GM12878 (cell line): ENCODE data around the gene GIMAP7. TPM values are rescaled to one million over a fixed set of nuclear protein-coding genes. Genes with fewer than 3 reads are reported as not detected.

ENCODE experiments used
- ATAC-seq: fragments of 200-7000 bp; cut with Tn5 transposase; 3 replicates; pipeline ENCODE4 v1.9.1; 2020; ENCODE audit warnings: mild to moderate bottlenecking, moderate library complexity
- BruUV-seq: library from RNA; stranded (reverse); fragments of 400-500 nt; replicated peaks from 2 replicates; lab custom pipeline; 2021; lab: Mats Ljungman, UMichigan
- CTCF ChIA-PET: fragments of 300-600 bp; sonication (Branson Sonifier 250); formaldehyde crosslinking; extraction: SDS; loops from one replicate; lab custom pipeline; 2021; ENCODE audit warnings: inconsistent platforms; lab: Yijun Ruan, JAX
- POLR2A ChIA-PET: fragments of 350-600 bp; formaldehyde crosslinking; extraction: SDS; loops from one replicate; lab custom pipeline; 2021; ENCODE audit warnings: inconsistent platforms; lab: Charles Lee
- RAD21 ChIA-PET: fragments of 300-600 bp; sonication (Branson Sonifier 250); formaldehyde crosslinking; loops from one replicate; lab custom pipeline; 2023; ENCODE audit warnings: antibody characterized with exemption; ENCODE audit not compliant: unreplicated experiment; lab: Charles Lee
- SMC1A ChIA-PET: fragments of 300-600 bp; sonication (Branson Sonifier 250); formaldehyde crosslinking; loops from one replicate; lab custom pipeline; 2023; ENCODE audit not compliant: unreplicated experiment, uncharacterized antibody; lab: Charles Lee
- DNase-seq: peaks from one replicate; pipeline ENCODE4 v3.0.0-alpha.2; 2011; ENCODE audit warnings: low read depth, low spot score
- FAIRE-seq: peaks from 3 replicates; lab custom pipeline; 2011; peaks lifted over from hg19 to GRCh38; lab: Jason Lieb, UNC
- H2AFZ ChIP-seq: 2 replicates; pipeline ENCODE4 v1.6.0; 2011; ENCODE audit warnings: low read depth, low read length, control low read depth; ENCODE audit not compliant: control insufficient read depth
- H3K27ac ChIP-seq: 2 replicates; pipeline ENCODE4 v1.5.1; 2011; ENCODE audit warnings: control low read depth; ENCODE audit not compliant: control insufficient read depth, insufficient read depth
- H3K27me3 ChIP-seq, 2 experiments: replicated peaks in 1 of 2; 2 replicates each; pipeline versions ENCODE4 v1.6.0 to v1.6.1; 2011; ENCODE audit warnings: low read length in 1 of 2; ENCODE audit not compliant: control insufficient read depth in 2 of 2, insufficient read depth in 2 of 2
- H3K36me3 ChIP-seq, 2 experiments: 2 replicates each; pipeline ENCODE4 v1.5.1; 2011; ENCODE audit warnings: low read length in 1 of 2; ENCODE audit not compliant: control insufficient read depth in 2 of 2, insufficient read depth in 2 of 2
- H3K4me1 ChIP-seq: 2 replicates; pipeline ENCODE4 v1.6.1; 2011; ENCODE audit warnings: mild to moderate bottlenecking, low read length, moderate library complexity, mixed read lengths; ENCODE audit not compliant: control insufficient read depth, insufficient read depth
- H3K4me2 ChIP-seq: 2 replicates; pipeline ENCODE4 v1.6.0; 2011; ENCODE audit warnings: control low read depth; ENCODE audit not compliant: control insufficient read depth, insufficient read depth
- H3K4me3 ChIP-seq: fragments of 200-600 bp; sonication (generic); 2 replicates; pipeline ENCODE4 v1.5.1; 2016
- H3K79me2 ChIP-seq: 2 replicates; pipeline ENCODE4 v1.6.0; 2011; ENCODE audit warnings: low read length; ENCODE audit not compliant: control insufficient read depth, insufficient read depth
- H3K9ac ChIP-seq: 2 replicates; pipeline ENCODE4 v1.8.0; 2011; ENCODE audit warnings: low read length, control low read depth, mixed read lengths; ENCODE audit not compliant: control insufficient read depth, insufficient read depth
- H3K9me3 ChIP-seq: replicated peaks from 3 replicates; pipeline ENCODE4 v1.5.1; 2011; ENCODE audit warnings: mild to moderate bottlenecking, low read length; ENCODE audit not compliant: control insufficient read depth, insufficient read depth
- H4K20me1 ChIP-seq: 2 replicates; pipeline ENCODE4 v1.6.0; 2011; ENCODE audit not compliant: control insufficient read depth, insufficient read depth
- EGR1 ChIP-seq, 2 experiments: IDR thresholded peaks; 1 replicate in 1 of 2; 2 replicates in 1 of 2; pipeline ENCODE4 v1.6.1; 2011 to 2012; ENCODE audit warnings: low read depth in 2 of 2, low read length in 2 of 2, borderline replicate concordance in 1 of 2, mild to moderate bottlenecking in 1 of 2, moderate library complexity in 1 of 2
- KLF5 ChIP-seq: fragments of 450-650 bp; IDR thresholded peaks from 2 replicates; pipeline ENCODE4 v1.6.1; 2014; ENCODE audit warnings: mild to moderate bottlenecking; ENCODE audit not compliant: partially characterized antibody
- POLR2AphosphoS5 ChIP-seq: IDR thresholded peaks from 2 replicates; pipeline ENCODE4 v1.6.1; 2011; ENCODE audit warnings: mild to moderate bottlenecking, low read length, inconsistent platforms
- TBL1XR1 ChIP-seq: IDR thresholded peaks from 2 replicates; pipeline ENCODE4 v1.6.1; 2012; ENCODE audit warnings: low read depth, low read length, improper control_type of control experiment
- ZNF384 ChIP-seq: IDR thresholded peaks from 2 replicates; pipeline ENCODE4 v1.6.1; 2012; ENCODE audit warnings: low read depth, mild to moderate bottlenecking, low read length, improper control_type of control experiment, borderline replicate concordance
- WGBS: methylation state at CpG from one replicate; pipeline ENCODE4 v1.1.6; 2016; ENCODE audit warnings: low lambda C conversion rate; ENCODE audit not compliant: insufficient replicate concordance, insufficient coverage; ENCODE audit errors: missing lambda C conversion rate; 5-methylcytosine and 5-hydroxymethylcytosine counted together
- in situ Hi-C: fragments of 300-500 bp; cut with MboI; formaldehyde crosslinking; loops from 9 replicates; pipeline ENCODE4 v1.14.3; 2018; ENCODE audit warnings: mixed read lengths
- intact Hi-C: fragments of 100-400 bp; cut with micrococcal nuclease; formaldehyde crosslinking; loops from one replicate; pipeline ENCODE4 v1.14.2; 2022; ENCODE audit not compliant: unreplicated experiment
- polyA plus RNA-seq, 11 experiments: library from polyadenylated mRNA; depleted of rRNA in 4 of 11; unstranded in 6 of 11; stranded (reverse) in 5 of 11; fragments of >200 nt; fragmentation: Nextera tagmentation in 4 of 11; fragmentation: Illumina TruSeq in 1 of 11; extraction: Ambion mirVana in 4 of 11; extraction: Trizol in 1 of 11; gene quantifications; 1 replicate in 1 of 11; 2 replicates in 10 of 11; pipeline versions ENCODE4 v1.2.1 to v1.2.3, GENCODE V29; 2011 to 2016; ENCODE audit warnings: inconsistent platforms in 2 of 11, missing spikeins in 2 of 11, low read depth in 1 of 11
- total RNA-seq, 4 experiments: library from RNA; depleted of rRNA in 3 of 4; stranded (reverse); fragments of >200 nt in 3 of 4; fragmentation: Illumina TruSeq in 1 of 4; extraction: Trizol in 1 of 4; gene quantifications; 2 replicates each; pipeline versions ENCODE4 v1.2.1 to v1.2.3, GENCODE V29; 2013 to 2021
- TF ChIP-seq, protein P1 (sequence below): fragments of 450-650 bp; IDR thresholded peaks from 2 replicates; pipeline ENCODE4 v1.6.1; 2017; ENCODE audit warnings: mild to moderate bottlenecking
- TF ChIP-seq, protein P2 (sequence below): fragments of 150-350 bp; IDR thresholded peaks from 2 replicates; pipeline ENCODE4 v1.6.1; 2014; ENCODE audit warnings: mild to moderate bottlenecking, low read depth, low read length

The GIMAP7 gene
- total and polyA plus RNA-seq, 10 of the 15 experiments (the other 5 are each of a cell fraction or from before 2014, with no cell fraction given), result 2.7 to 16.6 (median 5.4) TPM

GRCh38 chr7:150515248-150516147, 826 bp downstream of the GIMAP7 start:
- peak; percentile 54 for ATAC-seq
- CTCF ChIA-PET, result interaction anchor here (1.2 kb wide), 1 partner anchor 66 kb away, joined by 4 read pairs; no protein-coding TSS in a partner anchor

More at GRCh38 chr7:150515248-150516147, 826 bp downstream of the GIMAP7 start:
- Histone ChIP-seq H3K4me3 (peak overlapping the region; percentile 80), H3K79me2 (peaks cover 26% of the 10 kb centered on the region), H3K9me3 (peaks cover 7% of the 10 kb centered on the region; the same call in 1 of the 3 replicates), H3K27me3 (no peaks in the 10 kb centered on the region), H3K27ac (peak overlapping the region; percentile 63), H3K4me2 (peak overlapping the region; percentile 66), H3K36me3 (no peaks in the 10 kb centered on the region; a peak in 1 of 4 replicates), H2AFZ (peak overlapping the region; percentile 50), H3K9ac (peak overlapping the region; percentile 72), H4K20me1 (no peaks in the 10 kb centered on the region), H3K4me1 (no peaks in the 10 kb centered on the region; the same call in 1 of the 2 replicates)
- in situ Hi-C loops (no loop called here), intact Hi-C loops (no loop called here)
- WGBS, result 14% methylated on average over 11 of the region's 11 CpGs
- no TSS peak for BruUV-seq
- FAIRE-seq (no peak), DNase-seq (no peak)
- ChIA-PET SMC1A (interaction anchor here (0.8 to 1.3 kb wide), 2 partner anchors 152 to 239 kb away, joined by 3 to 4 read pairs; no protein-coding TSS in a partner anchor), RAD21 (no interaction called here), POLR2A (no interaction called here)
- TF ChIP-seq, protein P1, sequence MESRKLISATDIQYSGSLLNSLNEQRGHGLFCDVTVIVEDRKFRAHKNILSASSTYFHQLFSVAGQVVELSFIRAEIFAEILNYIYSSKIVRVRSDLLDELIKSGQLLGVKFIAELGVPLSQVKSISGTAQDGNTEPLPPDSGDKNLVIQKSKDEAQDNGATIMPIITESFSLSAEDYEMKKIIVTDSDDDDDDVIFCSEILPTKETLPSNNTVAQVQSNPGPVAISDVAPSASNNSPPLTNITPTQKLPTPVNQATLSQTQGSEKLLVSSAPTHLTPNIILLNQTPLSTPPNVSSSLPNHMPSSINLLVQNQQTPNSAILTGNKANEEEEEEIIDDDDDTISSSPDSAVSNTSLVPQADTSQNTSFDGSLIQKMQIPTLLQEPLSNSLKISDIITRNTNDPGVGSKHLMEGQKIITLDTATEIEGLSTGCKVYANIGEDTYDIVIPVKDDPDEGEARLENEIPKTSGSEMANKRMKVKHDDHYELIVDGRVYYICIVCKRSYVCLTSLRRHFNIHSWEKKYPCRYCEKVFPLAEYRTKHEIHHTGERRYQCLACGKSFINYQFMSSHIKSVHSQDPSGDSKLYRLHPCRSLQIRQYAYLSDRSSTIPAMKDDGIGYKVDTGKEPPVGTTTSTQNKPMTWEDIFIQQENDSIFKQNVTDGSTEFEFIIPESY, result no peak
- no peak for TF ChIP-seq TBL1XR1
- no peak for TF ChIP-seq ZNF384
- no peak for TF ChIP-seq KLF5
- no peak for TF ChIP-seq POLR2AphosphoS5
- TF ChIP-seq, protein P2, sequence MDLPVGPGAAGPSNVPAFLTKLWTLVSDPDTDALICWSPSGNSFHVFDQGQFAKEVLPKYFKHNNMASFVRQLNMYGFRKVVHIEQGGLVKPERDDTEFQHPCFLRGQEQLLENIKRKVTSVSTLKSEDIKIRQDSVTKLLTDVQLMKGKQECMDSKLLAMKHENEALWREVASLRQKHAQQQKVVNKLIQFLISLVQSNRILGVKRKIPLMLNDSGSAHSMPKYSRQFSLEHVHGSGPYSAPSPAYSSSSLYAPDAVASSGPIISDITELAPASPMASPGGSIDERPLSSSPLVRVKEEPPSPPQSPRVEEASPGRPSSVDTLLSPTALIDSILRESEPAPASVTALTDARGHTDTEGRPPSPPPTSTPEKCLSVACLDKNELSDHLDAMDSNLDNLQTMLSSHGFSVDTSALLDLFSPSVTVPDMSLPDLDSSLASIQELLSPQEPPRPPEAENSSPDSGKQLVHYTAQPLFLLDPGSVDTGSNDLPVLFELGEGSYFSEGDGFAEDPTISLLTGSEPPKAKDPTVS, result no peak
- TF ChIP-seq EGR1 (IDR thresholded peaks at IDR 0.05; ENCODE audit: borderline replicate concordance in 1 of 2, low read depth in 2 of 2, low read length in 2 of 2), result no peak
